H9 (cell line): ENCODE data around the gene APOL5. TPM values are rescaled to one million over a fixed set of nuclear protein-coding genes. Genes with fewer than 3 reads are reported as not detected.

Experiments used
- DNase-seq: peaks from one replicate; pipeline ENCODE4 v3.0.0-alpha.2; 2017
- H2AFZ ChIP-seq: one replicate; pipeline ENCODE4 v1.6.1; 2013; ENCODE audit warnings: mild to moderate bottlenecking, low read length, control low read depth, moderate library complexity
- H2AK5ac ChIP-seq: 2 replicates; pipeline ENCODE4 v1.6.1; 2013; ENCODE audit warnings: low read length, control low read depth, mixed read lengths; ENCODE audit not compliant: insufficient read length
- H2BK120ac ChIP-seq: one replicate; pipeline ENCODE4 v1.6.1; 2013; ENCODE audit warnings: low read depth, mild to moderate bottlenecking, low read length, control low read depth, inconsistent platforms; ENCODE audit not compliant: poor library complexity, severe bottlenecking
- H2BK12ac ChIP-seq: 2 replicates; pipeline ENCODE4 v1.6.1; 2013; ENCODE audit warnings: low read length, control low read depth, mixed read lengths, low read depth; ENCODE audit not compliant: insufficient read length
- H2BK15ac ChIP-seq: 2 replicates; pipeline ENCODE4 v1.6.1; 2013; ENCODE audit warnings: low read depth, low read length, control low read depth
- H2BK20ac ChIP-seq: one replicate; pipeline ENCODE4 v1.6.1; 2013; ENCODE audit warnings: low read depth, mild to moderate bottlenecking, low read length, control low read depth, inconsistent platforms; ENCODE audit not compliant: poor library complexity, severe bottlenecking
- H2BK5ac ChIP-seq: 2 replicates; pipeline ENCODE4 v1.6.1; 2013; ENCODE audit warnings: low read length, control low read depth, mixed read lengths; ENCODE audit not compliant: insufficient read length
- H3K14ac ChIP-seq: 2 replicates; pipeline ENCODE4 v1.6.1; 2013; ENCODE audit warnings: low read length, control low read depth; ENCODE audit not compliant: insufficient read depth
- H3K18ac ChIP-seq: 2 replicates; pipeline ENCODE4 v1.6.1; 2013; ENCODE audit warnings: low read depth, mild to moderate bottlenecking, mixed read lengths, low read length, control low read depth; ENCODE audit not compliant: insufficient read length
- H3K23ac ChIP-seq: 2 replicates; pipeline ENCODE4 v1.6.1; 2013; ENCODE audit warnings: low read length, control low read depth, mixed read lengths, low read depth; ENCODE audit not compliant: insufficient read length
- H3K23me2 ChIP-seq: 2 replicates; pipeline ENCODE4 v1.6.1; 2013; ENCODE audit warnings: low read depth, mild to moderate bottlenecking, mixed read lengths, low read length, control low read depth; ENCODE audit not compliant: insufficient read length, poor library complexity, severe bottlenecking
- H3K27ac ChIP-seq: 2 replicates; pipeline ENCODE4 v1.5.1; 2013; ENCODE audit warnings: low read length, control low read depth, mixed read lengths, low read depth; ENCODE audit not compliant: insufficient read length
- H3K27me3 ChIP-seq: 2 replicates; pipeline ENCODE4 v1.6.1; 2013; ENCODE audit warnings: low read length, control low read depth, inconsistent platforms; ENCODE audit not compliant: insufficient read depth
- H3K4ac ChIP-seq: 2 replicates; pipeline ENCODE4 v1.6.1; 2013; ENCODE audit warnings: low read depth, mild to moderate bottlenecking, control low read depth, inconsistent platforms, low read length, moderate library complexity
- H3K4me1 ChIP-seq: 2 replicates; pipeline ENCODE4 v1.6.1; 2013; ENCODE audit warnings: low read length, control low read depth, inconsistent platforms; ENCODE audit not compliant: insufficient read depth
- H3K4me2 ChIP-seq: 2 replicates; pipeline ENCODE4 v1.6.1; 2013; ENCODE audit warnings: low read length, control low read depth, mixed read lengths; ENCODE audit not compliant: insufficient read length, insufficient read depth
- H3K56ac ChIP-seq: 2 replicates; pipeline ENCODE4 v1.6.1; 2013; ENCODE audit warnings: low read depth, mild to moderate bottlenecking, mixed read lengths, low read length, control low read depth; ENCODE audit not compliant: insufficient read length
- H3K79me1 ChIP-seq: 2 replicates; pipeline ENCODE4 v1.6.1; 2013; ENCODE audit warnings: low read depth, mild to moderate bottlenecking, moderate library complexity, low read length, control low read depth, inconsistent platforms; ENCODE audit not compliant: insufficient read depth, poor library complexity, severe bottlenecking
- H3K79me2 ChIP-seq: 2 replicates; pipeline ENCODE4 v1.6.1; 2013; ENCODE audit warnings: low read length, control low read depth, inconsistent platforms; ENCODE audit not compliant: insufficient read depth
- H3K9ac ChIP-seq: 2 replicates; pipeline ENCODE4 v1.6.1; 2013; ENCODE audit warnings: low read length, control low read depth, mixed read lengths; ENCODE audit not compliant: insufficient read length; ENCODE audit errors: extremely low read depth
- H3K9me3 ChIP-seq: one replicate; pipeline ENCODE4 v1.6.1; 2013; ENCODE audit warnings: low read depth, low read length, inconsistent platforms; ENCODE audit not compliant: control insufficient read depth
- H3T11ph ChIP-seq: one replicate; pipeline ENCODE4 v1.6.1; 2013; ENCODE audit warnings: mild to moderate bottlenecking, low read length, control low read depth, inconsistent platforms
- H4K20me1 ChIP-seq: one replicate; pipeline ENCODE4 v1.6.1; 2013; ENCODE audit not compliant: control insufficient read depth, insufficient read length, insufficient read depth
- H4K5ac ChIP-seq: 2 replicates; pipeline ENCODE4 v1.6.1; 2013; ENCODE audit warnings: low read depth, mild to moderate bottlenecking, mixed read lengths, low read length, control low read depth; ENCODE audit not compliant: insufficient read length
- H4K8ac ChIP-seq: replicated peaks from 2 replicates; pipeline ENCODE4 v1.6.1; 2013; ENCODE audit warnings: low read length, control low read depth, mixed read lengths, low read depth; ENCODE audit not compliant: insufficient read length
- H4K91ac ChIP-seq: 2 replicates; pipeline ENCODE4 v1.6.1; 2013; ENCODE audit warnings: low read depth, mild to moderate bottlenecking, moderate library complexity, mixed read lengths, low read length, control low read depth; ENCODE audit not compliant: insufficient read length
- H3K27ac Mint-ChIP-seq, 3 experiments: 2 replicates in 2 of 3; 3 replicates in 1 of 3; pipeline ENCODE4 v1.8.0; 2020 to 2021; ENCODE audit warnings: mixed read lengths in 3 of 3, mild to moderate bottlenecking in 1 of 3, moderate library complexity in 1 of 3
- H3K27me3 Mint-ChIP-seq: 2 replicates; pipeline ENCODE4 v1.8.0; 2021; ENCODE audit warnings: low read depth, mild to moderate bottlenecking, moderate library complexity, mixed read lengths
- H3K36me3 Mint-ChIP-seq, 3 experiments: 2 replicates in 2 of 3; 3 replicates in 1 of 3; pipeline ENCODE4 v1.8.0; 2020 to 2021; ENCODE audit warnings: low read depth in 3 of 3, mixed read lengths in 3 of 3; ENCODE audit not compliant: insufficient read depth in 1 of 3
- H3K4me1 Mint-ChIP-seq, 2 experiments: 2 replicates each; pipeline ENCODE4 v1.8.0; 2020; ENCODE audit warnings: mixed read lengths in 2 of 2
- H3K4me3 Mint-ChIP-seq, 2 experiments: 2 replicates in 1 of 2; 3 replicates in 1 of 2; pipeline ENCODE4 v1.8.0; 2020 to 2021; ENCODE audit warnings: mild to moderate bottlenecking in 2 of 2, mixed read lengths in 2 of 2, moderate library complexity in 1 of 2
- H3K9me3 Mint-ChIP-seq, 2 experiments: 2 replicates in 1 of 2; 3 replicates in 1 of 2; pipeline ENCODE4 v1.8.0; 2020; ENCODE audit warnings: mild to moderate bottlenecking in 2 of 2, mixed read lengths in 2 of 2, moderate library complexity in 1 of 2
- CTCF ChIP-seq: fragments of 200-600 bp; sonication (generic); conservative IDR thresholded peaks from 3 replicates; pipeline ENCODE4 v1.8.0; 2021; ENCODE audit warnings: antibody characterized with exemption, mild to moderate bottlenecking
- WGBS: extraction: QIAGEN DNeasy Blood & Tissue Kit; methylation state at CpG from one replicate; pipeline ENCODE4 v1.1.7; 2013; ENCODE audit warnings: missing lambda C conversion rate, low lambda C conversion rate, mixed read lengths; ENCODE audit not compliant: insufficient read length; ENCODE audit errors: extremely low coverage; 5-methylcytosine and 5-hydroxymethylcytosine counted together
- total RNA-seq: library from RNA; stranded (reverse); gene quantifications from 2 replicates; pipeline ENCODE4 v1.2.1, GENCODE V29; 2021

The APOL5 gene
- total RNA-seq, 1 experiment from 2014 or later: not detected

- no peak overlapping the region for H3K4me3 Mint-ChIP-seq
- Histone ChIP-seq H3T11ph (no peak overlapping the region), H3K79me2 (no peaks in the 10 kb centered on the region), H2BK120ac (no peak overlapping the region), H3K23me2 (no peaks in the 10 kb centered on the region), H3K79me1 (no peaks in the 10 kb centered on the region), H3K4me2 (no peak overlapping the region), H3K4ac (no peak overlapping the region), H3K56ac (no peak overlapping the region), H2BK12ac (no peak overlapping the region), H3K18ac (no peak overlapping the region), H3K4me1 (no peaks in the 10 kb centered on the region), H4K5ac (no peak overlapping the region), H2BK15ac (no peak overlapping the region), H3K9ac (no peak overlapping the region), H4K8ac (no peak overlapping the region), H4K91ac (no peak overlapping the region), H4K20me1 (no peaks in the 10 kb centered on the region), H2AK5ac (no peak overlapping the region), H3K23ac (no peak overlapping the region), H3K27ac (no peak overlapping the region), H3K9me3 (no peaks in the 10 kb centered on the region), H2BK20ac (no peak overlapping the region), H2AFZ (no peak overlapping the region), H3K14ac (no peak overlapping the region), H3K27me3 (no peaks in the 10 kb centered on the region), H2BK5ac (no peak overlapping the region)
- no CpG with 5 or more reads among the region's 4 CpGs for WGBS
- no peak for DNase-seq
- no peaks in the 10 kb centered on the region for H3K4me1 Mint-ChIP-seq
- H3K9me3 Mint-ChIP-seq: peaks cover 7 to 9% of the 10 kb centered on the region in 2 experiments
- no peak overlapping the region for H3K27ac Mint-ChIP-seq
- H3K27me3 Mint-ChIP-seq: peaks cover 6% of the 10 kb centered on the region; the same call in 1 of the 2 replicates
- no peak for TF ChIP-seq CTCF
- peaks cover 0 to 10% (median 7%) of the 10 kb centered on the region in 3 experiments; a peak in 4 of 7 replicates for H3K36me3 Mint-ChIP-seq
Observed at GRCh38 chr22:35686298-35686697, 31.4 kb upstream of the APOL5 start.
